GM12878 (cell line): Measurements from ENCODE around the gene RPL18.

ENCODE experiments used
- CTCF ChIP-seq, 3 experiments: IDR thresholded peaks in 2 of 3; conservative IDR thresholded peaks in 1 of 3; 2 replicates each; pipeline ENCODE4 v1.5.1; 2011; ENCODE audit warnings: low read depth in 3 of 3, low read length in 3 of 3, mild to moderate bottlenecking in 3 of 3, control low read depth in 2 of 3, moderate library complexity in 2 of 3, inconsistent platforms in 1 of 3, mixed read lengths in 1 of 3; ENCODE audit not compliant: control insufficient read depth in 2 of 3, insufficient read depth in 1 of 3; ENCODE audit errors: extremely low read depth in 1 of 3
- FOS ChIP-seq: IDR thresholded peaks from 3 replicates; pipeline ENCODE4 v1.6.1; 2011; ENCODE audit warnings: borderline replicate concordance; ENCODE audit not compliant: insufficient read length; ENCODE audit errors: extremely low read depth
- POLR2A ChIP-seq: IDR thresholded peaks from 2 replicates; pipeline ENCODE4 v1.6.1; 2011; ENCODE audit warnings: low read depth, mild to moderate bottlenecking, low read length
- RFX5 ChIP-seq: IDR thresholded peaks from 2 replicates; pipeline ENCODE4 v1.6.1; 2011; ENCODE audit warnings: low read depth, low read length, improper control_type of control experiment

DNA sequence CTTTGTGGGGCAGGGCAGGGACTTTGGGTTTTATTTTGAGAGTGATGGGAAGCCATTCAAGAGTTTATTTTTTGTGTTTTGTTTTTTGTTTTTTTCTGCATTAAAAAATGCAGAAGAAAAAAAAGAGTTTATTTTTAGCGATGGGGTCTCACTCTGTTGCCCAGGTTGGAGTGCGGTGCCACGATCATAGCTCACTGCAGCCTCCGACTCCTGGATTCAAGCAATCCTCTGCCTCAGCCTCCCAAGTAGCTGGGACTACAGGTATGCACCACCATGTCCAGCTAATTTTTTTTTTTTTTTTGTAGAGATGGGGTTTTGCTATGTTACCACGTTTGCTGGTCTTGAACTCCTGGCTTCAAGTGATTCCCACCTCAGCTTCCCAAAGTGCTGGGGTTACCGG, 39.5 kb upstream of the RPL18 start:
- no peak for TF ChIP-seq RFX5
- TF ChIP-seq CTCF (IDR thresholded peaks at IDR 0.05 in 2 of 3, conservative IDR thresholded peaks at IDR 0.05 in 1 of 3; ENCODE audit: control insufficient read depth in 2 of 3, extremely low read depth in 1 of 3, insufficient read depth in 1 of 3, low read depth in 3 of 3, low read length in 3 of 3), result no peak
- TF ChIP-seq POLR2A, result no peak
- no peak for TF ChIP-seq FOS
